GM19239 (cell line): ENCODE measurements around the gene BACH1.
"Not testable (repeated sequence)": the region's sequence is repeated elsewhere in the genome, so short reads cannot be mapped to it uniquely, and the experiment has no call there.

Source experiments
- DNase-seq: peaks from one replicate; pipeline ENCODE4 v3.0.0; 2011; ENCODE audit warnings: low spot score; ENCODE audit not compliant: insufficient read length
- FAIRE-seq: peaks from 2 replicates; lab custom pipeline; 2011; peaks lifted over from hg19 to GRCh38; lab: Jason Lieb, UNC

The BACH1 gene

DNA sequence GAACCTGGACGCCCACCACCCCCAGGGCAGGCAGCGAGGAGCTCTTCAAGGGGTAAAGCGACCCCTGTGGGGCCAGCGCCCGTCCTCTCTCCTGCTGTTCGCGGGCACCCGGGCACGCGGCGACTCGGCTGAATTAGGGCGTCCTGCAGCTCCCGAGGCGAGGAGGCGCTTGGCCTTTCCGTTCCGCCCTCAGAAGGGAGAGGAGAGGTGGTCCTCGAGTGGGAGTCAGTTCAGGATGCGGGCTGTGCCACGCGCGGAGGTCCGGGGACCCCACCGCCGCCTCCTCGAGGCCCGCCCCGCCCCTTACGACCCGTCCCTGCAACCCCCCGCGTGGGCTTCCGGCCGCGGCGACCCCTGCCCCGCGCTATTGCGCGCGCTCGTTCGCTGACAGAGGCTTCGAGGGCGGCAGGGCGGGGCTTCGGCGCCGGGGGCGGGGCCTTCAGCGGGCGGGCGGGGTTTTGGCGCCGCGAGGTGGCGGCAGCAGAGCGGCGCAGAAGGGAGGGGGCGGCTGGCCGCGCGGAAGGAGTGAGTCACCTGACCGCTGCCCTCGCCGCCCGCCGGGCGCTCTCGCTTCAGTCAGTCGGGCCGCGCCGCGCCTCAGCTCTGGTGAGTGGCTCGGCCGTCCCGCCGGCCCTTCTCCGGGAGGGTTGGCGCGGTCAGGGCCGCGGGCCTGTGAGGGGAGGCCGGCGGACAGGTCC, at the start of gene BACH1:
BACH1 (plus strand) TSS at position 575 of the 698 bp plus-strand sequence. CDS start 22,359 bp downstream, outside the sequence.
- FAIRE-seq (no peak), DNase-seq (peak; percentile 70)

DNA sequence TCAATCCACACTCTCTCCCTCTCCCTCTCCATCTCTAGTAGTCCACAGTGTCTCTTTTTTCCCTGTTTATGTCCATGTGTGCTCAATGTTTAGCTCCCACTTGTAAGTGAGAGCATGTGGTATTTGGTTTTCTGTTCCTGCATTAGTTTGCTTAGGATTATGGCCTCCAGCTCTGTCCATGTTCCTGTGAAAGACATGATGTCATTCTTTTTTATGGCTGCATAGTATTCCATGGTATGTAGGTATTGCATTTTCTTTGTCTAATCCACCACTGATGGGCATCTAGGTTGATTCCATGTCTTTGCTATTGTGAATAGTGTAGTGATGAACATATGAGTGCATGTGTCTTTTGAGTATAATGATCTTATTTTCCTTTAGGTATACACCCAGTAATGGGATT, 49.4 kb upstream of the BACH1 start:
- FAIRE-seq, DNase-seq: not testable (repeated sequence)

DNA sequence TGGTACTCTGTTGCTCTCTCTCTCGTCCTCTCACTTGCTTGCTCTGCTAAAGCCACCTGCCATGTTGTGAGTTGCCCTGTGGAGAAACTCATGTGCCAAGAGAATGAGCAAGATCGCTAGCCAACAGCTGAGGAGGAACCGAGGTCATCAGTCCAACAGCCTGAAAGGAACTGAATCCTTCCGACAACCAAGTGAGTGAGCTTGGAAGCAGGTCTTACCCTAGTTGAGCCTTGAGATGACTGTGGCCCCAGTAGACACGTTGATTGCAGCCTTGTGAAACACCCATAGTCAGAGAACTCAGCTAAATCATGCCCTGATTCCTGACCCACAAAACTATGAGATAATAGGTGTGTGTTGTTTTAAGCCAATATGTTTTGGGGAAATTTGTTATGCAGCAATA, 48.1 kb upstream of the BACH1 start:
- no peak for FAIRE-seq
- no peak for DNase-seq

DNA sequence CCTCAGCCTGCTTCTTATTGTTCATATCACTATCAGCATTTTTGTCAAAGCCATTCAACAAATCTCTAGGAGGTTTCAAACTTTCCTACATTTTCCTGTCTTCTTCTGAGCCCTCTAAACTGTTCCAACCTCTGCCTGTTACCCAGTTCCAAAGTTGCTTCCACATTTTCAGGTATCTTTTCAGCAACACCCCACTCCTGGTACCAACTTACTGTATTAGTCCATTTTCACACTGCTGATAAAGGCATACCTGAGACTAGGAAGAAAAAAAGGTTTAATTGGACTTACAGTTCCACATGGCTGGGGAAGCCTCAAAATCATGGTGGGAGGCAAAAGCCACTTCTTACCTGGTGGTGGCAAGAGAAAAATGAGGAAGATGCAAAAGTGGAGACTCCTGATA, 44.9 kb upstream of the BACH1 start:
- not testable (repeated sequence) for FAIRE-seq

DNA sequence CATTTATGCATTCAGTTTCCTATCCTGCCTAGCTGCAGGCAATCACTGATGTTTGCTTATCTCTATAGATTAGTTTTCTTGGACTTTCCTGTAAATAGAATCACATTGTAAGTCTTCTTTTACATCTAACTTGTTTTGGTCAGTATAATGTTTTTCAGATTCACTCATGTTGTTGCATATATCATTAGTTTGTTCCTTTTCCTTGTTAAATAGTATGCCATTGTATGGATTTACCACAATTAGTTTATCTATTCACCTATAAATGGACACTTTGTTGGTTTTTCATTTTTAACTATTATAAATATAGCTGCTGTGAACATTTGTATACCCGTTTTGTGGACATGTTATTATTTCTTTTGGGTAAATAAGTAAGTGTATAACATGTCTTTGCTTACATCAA, 44.2 kb upstream of the BACH1 start:
- DNase-seq, result no peak
- FAIRE-seq, result no peak

More for the DNA sequence above, 44.9 kb upstream of the BACH1 start:
- not testable (repeated sequence) for DNase-seq

DNA sequence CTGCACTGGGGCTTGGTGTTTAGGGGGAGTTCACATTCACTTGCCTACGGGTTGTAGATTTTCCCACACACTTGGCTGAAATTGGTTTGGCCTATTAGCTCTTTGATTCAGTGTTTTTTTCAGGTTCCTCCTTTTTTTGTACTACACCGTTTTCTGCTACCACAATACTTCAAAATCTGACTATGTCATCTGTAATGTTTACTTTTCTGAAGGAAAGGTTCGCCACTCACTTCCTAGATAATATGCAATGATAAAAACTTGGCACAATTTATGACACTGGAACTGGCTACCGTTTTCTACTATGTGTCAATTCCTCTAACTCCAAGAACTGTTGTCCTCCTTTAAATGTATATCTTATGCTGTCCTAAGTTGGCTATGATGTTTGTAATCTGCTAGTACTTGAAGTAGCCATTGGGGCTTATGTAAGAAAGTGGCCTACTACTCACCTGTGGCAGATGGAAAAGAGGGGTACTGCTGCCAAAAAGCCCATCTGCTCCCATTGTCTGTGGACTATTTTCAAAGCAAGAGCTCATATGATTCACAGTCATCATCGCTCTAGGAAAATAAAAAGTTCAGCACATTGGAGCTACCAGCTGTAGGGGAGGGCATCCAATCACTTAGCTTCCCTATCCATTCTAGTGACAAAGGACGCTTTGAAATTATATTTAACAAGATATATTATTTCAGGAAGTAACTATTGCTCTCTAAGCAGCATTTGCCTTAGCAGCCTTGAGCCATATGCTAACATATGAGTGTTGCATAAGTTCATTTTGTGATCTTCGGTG, 42.4 kb upstream of the BACH1 start:
- DNase-seq (no peak), FAIRE-seq (no peak)

DNA sequence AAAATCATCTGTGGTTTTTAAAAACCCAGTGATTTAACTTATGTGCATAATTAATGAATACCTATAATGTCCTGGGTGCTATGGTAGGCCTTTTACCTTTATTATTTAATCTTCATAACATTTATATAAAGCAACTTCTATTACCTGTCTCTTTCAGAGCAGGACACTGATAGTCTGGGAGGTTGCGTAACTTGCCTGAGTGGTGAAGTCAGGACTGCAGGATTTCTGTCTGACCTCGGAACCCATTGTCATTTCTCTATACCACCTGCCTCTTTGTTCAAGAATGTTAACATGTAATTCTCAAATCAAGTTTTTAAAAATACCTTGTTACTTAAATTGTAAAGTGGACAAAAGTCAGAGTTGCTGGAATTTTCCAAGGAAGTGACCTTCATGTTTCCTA, 41.0 kb upstream of the BACH1 start:
- DNase-seq, result no peak
- FAIRE-seq, result no peak

DNA sequence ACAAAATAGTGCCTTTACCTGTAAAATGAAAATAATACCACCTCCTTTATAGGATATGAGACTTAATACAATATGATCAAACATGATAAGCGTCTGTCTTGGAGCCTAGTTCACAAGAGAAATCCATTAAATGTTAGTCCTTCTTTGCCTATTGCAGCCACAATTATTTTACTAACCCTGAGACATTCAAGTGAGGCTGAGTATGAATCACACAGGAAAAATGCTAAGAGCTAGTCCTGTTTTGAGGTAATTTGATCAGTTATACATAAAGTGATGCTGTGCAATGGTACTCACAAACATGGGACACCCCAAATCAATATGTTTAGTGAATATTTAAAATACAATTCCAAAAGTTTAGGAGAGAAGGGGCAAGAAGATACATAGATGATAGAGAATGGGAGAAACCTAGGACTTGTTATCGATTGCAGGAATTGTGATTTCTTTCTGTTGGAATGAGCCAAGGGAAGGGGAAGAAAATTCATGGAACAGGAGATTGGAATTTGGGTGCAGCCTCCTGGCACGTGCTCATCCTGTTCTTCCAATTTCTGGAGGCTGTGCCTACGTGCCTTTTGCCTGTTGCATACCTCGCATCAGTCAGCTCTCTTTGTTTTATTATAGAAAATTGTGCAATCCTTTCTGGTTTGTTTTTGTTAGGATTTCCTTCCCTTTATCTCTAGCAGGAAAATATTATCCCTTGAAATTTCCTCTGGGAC, 39.9 kb upstream of the BACH1 start:
- DNase-seq (no peak), FAIRE-seq (no peak)

DNA sequence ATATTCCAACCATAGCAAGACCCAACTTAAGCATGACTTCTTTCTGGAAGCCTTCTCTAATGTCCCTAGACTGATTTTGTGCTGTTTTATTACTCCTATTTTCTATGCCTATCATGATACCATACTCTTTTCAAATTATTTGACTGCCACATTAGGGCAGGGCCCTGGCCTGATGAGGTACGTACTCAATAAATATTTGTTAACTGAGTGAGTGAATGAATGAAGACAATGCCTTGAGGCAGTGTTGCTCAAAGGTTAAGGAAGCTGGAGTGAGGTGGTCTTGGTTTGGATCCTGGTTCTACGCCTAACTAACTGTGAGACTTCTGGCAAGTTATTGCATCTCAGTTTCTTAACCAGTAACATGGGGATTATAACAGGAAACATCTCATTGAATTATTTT, 38.3 kb upstream of the BACH1 start:
- no peak for DNase-seq
- FAIRE-seq, result no peak

DNA sequence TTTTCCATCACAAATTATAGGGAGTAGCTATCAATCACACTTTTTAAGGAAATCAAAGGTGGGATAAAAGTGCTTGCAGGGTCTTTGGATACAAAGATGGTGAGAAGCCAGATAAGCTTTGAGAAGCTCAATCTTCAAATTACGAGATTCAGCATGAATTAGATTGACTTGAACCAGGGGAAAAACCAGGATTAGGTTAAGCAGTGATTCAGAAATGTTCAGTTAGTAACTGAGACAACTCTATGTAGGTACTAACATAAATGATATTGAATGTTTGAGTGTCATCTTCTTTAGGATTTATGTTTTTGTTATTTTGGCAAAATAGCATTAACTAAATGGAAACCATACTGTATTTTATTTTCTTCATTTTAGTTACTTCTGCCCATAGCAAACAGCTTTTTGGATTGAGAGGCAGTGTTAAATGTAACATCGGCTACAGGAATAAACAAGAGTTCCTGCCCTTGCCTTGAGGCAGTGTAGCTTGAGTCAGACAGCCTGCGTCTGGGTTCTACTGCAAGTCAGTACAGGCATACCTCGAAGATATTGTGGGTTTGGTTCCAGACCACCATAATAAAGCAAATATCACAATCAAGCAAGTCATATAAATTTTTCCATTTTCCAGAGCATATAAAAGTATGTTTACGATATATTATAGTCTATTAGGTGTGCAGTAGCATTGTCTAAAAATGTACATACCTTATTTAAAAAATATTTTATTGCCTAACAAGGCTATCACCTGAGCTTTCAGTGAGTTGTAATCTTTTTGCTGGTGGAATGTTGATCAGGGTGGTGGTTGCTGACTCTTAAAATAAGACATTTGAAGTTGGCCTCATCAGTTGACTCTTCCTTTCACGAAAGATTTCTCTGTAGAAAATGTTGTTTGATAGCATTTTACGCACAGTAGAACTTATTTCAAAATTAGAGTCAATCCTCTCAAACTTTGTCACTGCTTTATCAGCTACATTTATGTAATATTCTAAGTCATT, 36.9 kb upstream of the BACH1 start:
- DNase-seq, result no peak
- FAIRE-seq, result no peak

DNA sequence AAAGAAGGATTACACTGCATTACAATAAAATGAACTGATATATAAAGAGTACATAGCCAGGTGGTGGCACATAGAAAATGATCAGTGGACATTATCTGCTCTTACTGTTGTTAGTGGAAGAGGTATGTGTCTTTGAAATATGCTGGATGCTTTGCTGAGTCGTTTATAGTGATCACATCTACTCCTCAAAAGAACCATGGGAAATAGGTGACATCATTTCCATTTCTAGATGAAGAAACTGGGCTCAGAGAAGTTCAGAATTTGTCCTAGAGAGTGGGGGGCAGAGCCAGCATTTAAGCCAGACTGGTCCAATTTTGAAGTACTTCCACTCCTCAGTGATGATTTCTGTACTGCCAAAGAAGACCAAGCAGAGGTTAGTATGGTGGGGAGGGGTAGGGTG, 34.0 kb upstream of the BACH1 start:
- FAIRE-seq (no peak), DNase-seq (no peak)

DNA sequence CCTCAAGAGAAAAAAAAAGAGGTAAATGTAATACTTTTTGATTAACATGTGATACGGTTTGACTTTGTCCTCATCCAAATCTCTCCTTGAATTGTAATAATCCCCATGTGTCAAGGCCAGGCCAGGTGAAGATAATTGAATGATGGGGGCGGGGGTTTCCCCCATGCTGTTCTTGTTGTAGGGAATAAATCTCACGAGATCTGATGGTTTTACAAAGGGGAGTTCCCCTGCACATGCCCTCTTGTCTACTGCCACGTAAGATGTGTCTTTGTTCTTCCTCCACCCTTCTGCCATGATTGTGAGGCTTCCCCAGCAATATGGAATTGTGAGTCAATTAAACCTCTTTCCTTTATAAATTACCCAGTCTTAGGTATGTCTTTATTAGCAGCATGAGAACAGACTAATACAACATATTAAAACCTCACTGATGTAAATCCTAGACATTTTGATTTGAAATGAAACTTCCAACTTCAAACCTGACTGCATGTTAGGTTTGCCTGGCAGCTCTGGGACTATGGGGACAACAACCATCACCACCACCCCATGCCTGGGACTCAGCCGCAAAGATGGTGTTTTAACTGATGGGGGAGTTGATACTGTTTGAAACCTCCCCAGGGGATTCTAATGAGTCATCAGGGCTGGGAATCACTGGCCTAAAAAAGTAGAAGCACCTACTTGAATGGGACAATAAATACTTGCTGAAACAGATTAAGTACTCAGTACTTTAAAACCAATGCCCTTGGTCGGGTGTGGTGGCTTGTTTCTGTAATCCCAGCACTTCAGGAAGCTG, 32.8 kb upstream of the BACH1 start:
- FAIRE-seq, result no peak
- no peak for DNase-seq

DNA sequence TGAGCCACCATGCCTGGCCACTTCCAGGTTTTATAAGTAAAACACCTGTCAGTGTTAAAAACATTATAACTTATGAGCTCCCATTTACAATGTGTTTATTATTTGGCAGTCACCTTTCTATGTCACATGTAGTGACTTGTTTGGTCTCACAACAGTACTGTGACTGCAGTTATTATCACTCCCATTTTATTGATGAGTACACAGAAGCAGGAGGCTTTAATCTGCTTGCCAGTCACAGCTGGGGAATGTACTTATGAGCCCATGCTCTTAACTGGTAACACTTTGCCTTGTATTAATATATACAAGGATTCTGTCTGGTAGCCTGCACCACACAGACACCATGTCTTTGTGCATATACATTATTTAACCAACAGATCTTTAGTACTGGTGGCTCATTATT, 31.1 kb upstream of the BACH1 start:
- no peak for FAIRE-seq
- no peak for DNase-seq

DNA sequence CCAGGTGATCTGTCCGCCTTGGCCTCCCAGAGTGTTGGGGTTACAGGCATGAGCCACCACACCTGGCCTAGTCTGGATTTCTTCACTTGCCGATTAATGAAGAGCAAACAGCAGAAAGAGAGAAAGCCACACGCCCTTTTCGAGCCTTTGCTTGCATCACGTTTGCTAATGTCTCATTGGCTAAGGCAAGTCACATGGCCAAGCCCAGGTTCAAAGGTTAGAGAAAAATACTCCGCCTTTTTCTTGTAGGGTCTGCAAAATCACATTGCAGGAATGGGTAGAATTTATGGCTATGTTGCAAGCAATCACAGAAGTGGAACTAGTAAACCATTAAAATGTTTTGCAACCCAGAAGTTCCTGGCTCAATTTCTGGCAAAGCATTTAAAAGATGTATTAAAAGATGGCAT, 26.8 kb upstream of the BACH1 start:
- FAIRE-seq (no peak), DNase-seq (no peak)

DNA sequence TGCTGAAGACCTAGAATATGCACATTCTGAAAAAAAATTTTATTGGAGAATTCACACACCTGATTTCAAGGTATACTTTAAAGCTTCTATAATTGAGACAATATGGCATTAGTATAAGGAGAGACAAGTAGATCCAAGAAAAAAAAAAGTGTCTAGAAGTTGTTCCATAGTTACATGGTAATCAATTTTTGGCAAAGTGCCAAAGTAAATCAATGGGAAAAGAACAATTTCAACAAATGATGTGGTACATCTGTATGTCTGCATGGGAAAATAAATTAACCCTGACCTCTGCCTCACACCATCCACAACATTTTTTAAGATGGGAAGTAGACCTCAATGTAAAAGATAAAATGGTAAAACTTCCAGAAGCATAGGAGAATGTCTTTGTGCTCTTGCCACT, 21.3 kb upstream of the BACH1 start:
- FAIRE-seq (no peak), DNase-seq (no peak)

DNA sequence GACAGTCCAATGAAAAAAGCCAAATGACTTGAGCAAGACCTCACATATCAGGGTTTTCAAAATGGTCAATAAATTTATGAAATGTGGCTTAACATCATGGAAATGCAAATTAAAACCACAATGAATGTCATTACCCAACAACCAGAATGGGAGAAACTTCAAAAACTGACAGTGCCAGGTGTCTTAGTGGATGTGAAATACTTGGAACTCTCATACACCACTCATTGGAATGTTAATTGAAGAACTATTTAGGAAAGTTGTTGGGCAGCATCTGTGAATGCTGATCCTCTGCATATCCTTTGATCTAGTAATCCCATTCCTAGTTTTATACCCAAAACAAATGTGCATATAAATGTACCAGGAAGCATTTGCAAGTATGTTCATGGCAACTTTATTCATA, 19.2 kb upstream of the BACH1 start:
- DNase-seq, result no peak
- FAIRE-seq, result peak; percentile 47

DNA sequence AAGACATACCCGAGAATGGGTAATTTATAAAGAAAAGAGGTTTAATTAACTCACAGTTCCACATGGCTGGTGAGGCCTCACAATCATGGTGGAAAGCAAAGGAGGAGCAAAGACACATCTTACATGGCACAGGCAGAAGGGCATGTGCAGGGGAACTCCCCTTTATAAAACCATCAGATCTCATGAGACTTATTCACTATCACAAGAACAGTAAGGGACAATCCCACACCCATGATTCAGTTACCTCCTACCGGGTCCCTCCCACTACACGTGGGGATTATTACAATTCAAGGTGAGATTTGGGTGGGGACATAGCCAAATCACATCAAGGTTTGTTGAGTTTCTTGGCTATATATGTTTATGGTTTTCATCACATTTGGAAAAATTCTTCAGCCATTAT, 16.9 kb upstream of the BACH1 start:
- not testable (repeated sequence) for FAIRE-seq, DNase-seq

DNA sequence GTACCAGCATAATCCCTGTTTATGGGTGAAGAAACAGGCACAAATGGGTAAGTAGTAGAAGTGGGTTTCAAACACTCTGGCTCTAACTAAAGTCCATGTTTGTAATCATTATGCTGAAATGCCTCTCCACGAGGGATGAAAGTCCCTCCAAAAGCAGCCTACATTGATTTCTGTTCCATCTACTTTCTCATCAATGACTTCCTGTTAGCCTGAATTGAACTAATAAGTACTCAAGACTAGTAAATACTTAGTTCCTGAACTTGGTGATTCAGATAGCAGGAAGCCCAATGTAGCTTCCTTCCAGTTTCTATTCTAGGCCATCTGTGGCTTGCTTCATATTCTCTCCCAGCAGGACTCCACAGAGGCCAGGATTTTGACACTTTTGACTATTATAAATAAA, 11.3 kb upstream of the BACH1 start:
- DNase-seq, result no peak
- FAIRE-seq, result peak; percentile 40

DNA sequence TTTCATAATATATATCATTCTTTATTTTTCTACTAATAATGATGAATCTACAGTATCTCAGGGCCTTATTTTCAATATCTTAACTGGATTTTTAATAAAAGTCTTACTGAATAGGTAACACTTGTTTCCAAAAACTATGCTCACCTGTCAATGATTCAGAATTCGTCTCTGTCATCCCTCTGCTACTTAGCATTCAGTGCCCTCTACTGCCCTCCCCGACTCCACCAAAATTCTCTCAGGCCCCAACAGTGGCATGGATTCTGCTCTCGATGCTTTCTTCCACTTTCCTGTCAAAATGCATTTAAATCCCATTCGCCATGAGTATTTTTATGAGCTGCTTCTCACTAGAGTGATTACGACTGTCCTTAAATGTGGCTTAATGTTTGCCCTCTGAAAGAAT, 10.5 kb upstream of the BACH1 start:
- no peak for DNase-seq
- no peak for FAIRE-seq
